HepG2 (cell line): ENCODE data around the gene NRL. TPM values are rescaled to one million over a fixed set of nuclear protein-coding genes. Genes with fewer than 3 reads are reported as not detected.

Source experiments
- GLMP ChIP-seq: sonication (generic); formaldehyde crosslinking; IDR thresholded peaks from 2 replicates; pipeline ENCODE4 v1.9.0; 2021; ENCODE audit warnings: missing genetic modification reagents, mild to moderate bottlenecking, borderline replicate concordance
- GMEB2 ChIP-seq: IDR thresholded peaks from 2 replicates; pipeline ENCODE4 v1.6.1; 2016; ENCODE audit warnings: missing biosample characterization, missing genetic modification reagents, low read depth
- GPBP1L1 ChIP-seq: sonication (generic); formaldehyde crosslinking; IDR thresholded peaks from 2 replicates; pipeline ENCODE4 v1.5.0; 2020; ENCODE audit warnings: mild to moderate bottlenecking, missing genetic modification reagents
- JUNB ChIP-seq: sonication (generic); formaldehyde crosslinking; IDR thresholded peaks from 2 replicates; pipeline ENCODE4 v1.8.0; 2022; ENCODE audit warnings: missing genetic modification reagents, mild to moderate bottlenecking, borderline replicate concordance
- MLXIP ChIP-seq: sonication (generic); formaldehyde crosslinking; IDR thresholded peaks from 2 replicates; pipeline ENCODE4 v1.9.0; 2021; ENCODE audit warnings: missing genetic modification reagents, borderline replicate concordance
- MXD3 ChIP-seq: IDR thresholded peaks from 2 replicates; pipeline ENCODE4 v1.6.1; 2016; ENCODE audit warnings: mild to moderate bottlenecking, missing biosample characterization, missing genetic modification reagents
- NBN ChIP-seq: fragments of 450-650 bp; conservative IDR thresholded peaks from 2 replicates; pipeline ENCODE4 v1.6.1; 2017
- PTBP1 ChIP-seq: fragments of 200-400 bp; formaldehyde crosslinking; IDR thresholded peaks from 2 replicates; pipeline ENCODE4 v1.6.1; 2018; ENCODE audit warnings: low read length, low read depth; ENCODE audit not compliant: poor library complexity, severe bottlenecking
- SCMH1 ChIP-seq: sonication (generic); formaldehyde crosslinking; IDR thresholded peaks from 2 replicates; pipeline ENCODE4 v1.9.0; 2021; ENCODE audit warnings: missing genetic modification reagents, mild to moderate bottlenecking, borderline replicate concordance
- SRF ChIP-seq: IDR thresholded peaks from 2 replicates; pipeline ENCODE4 v1.6.1; 2011; ENCODE audit warnings: mild to moderate bottlenecking, low read depth, low read length, moderate library complexity
- THRA ChIP-seq: sonication (generic); formaldehyde crosslinking; IDR thresholded peaks from 2 replicates; pipeline ENCODE4 v1.4.0; 2020; ENCODE audit warnings: missing genetic modification reagents, borderline replicate concordance
- ZNF446 ChIP-seq: sonication (generic); formaldehyde crosslinking; IDR thresholded peaks from 2 replicates; pipeline ENCODE4 v1.5.0; 2020; ENCODE audit warnings: mild to moderate bottlenecking, missing genetic modification reagents
- ZNF562 ChIP-seq: sonication (generic); formaldehyde crosslinking; IDR thresholded peaks from 2 replicates; pipeline ENCODE4 v1.8.0; 2022; ENCODE audit warnings: missing genetic modification reagents, borderline replicate concordance
- ZNF775 ChIP-seq: sonication (generic); formaldehyde crosslinking; IDR thresholded peaks from 2 replicates; pipeline ENCODE4 v1.4.0; 2020; ENCODE audit warnings: missing genetic modification reagents, mild to moderate bottlenecking, moderate library complexity, borderline replicate concordance
- ZNF800 ChIP-seq: sonication (generic); formaldehyde crosslinking; IDR thresholded peaks from 2 replicates; pipeline ENCODE4 v1.4.0; 2020; ENCODE audit warnings: missing genetic modification reagents
- polyA plus RNA-seq, 8 experiments: library from polyadenylated mRNA; depleted of rRNA in 3 of 8; stranded (reverse) in 7 of 8; unstranded in 1 of 8; fragments of >200 nt; fragmentation: Illumina TruSeq in 4 of 8; extraction: Trizol in 4 of 8; gene quantifications; 2 replicates each; pipeline versions ENCODE4 v1.2.1 to v1.2.3, GENCODE V29; 2011 to 2016; ENCODE audit warnings: low read depth in 4 of 8, missing spikeins in 1 of 8, mixed read lengths in 1 of 8; ENCODE audit not compliant: insufficient read depth in 1 of 8
- total RNA-seq, 5 experiments: library from RNA; depleted of rRNA; stranded (reverse); fragments of >200 nt; fragmentation: Illumina TruSeq; extraction: Trizol; gene quantifications; 2 replicates each; pipeline ENCODE4 v1.2.3, GENCODE V29; 2016; ENCODE audit warnings: low read depth in 1 of 5

NRL gene
- total and polyA plus RNA-seq, 2 of the 13 experiments (the other 11 are each of a cell fraction or from before 2014, with no cell fraction given): 2.5 to 4.7 TPM

- peak; percentile 99; the same call in 1 of the 2 replicates for TF ChIP-seq MXD3
- peak; percentile 21; the same call in 1 of the 2 replicates for TF ChIP-seq GMEB2 (CRISPR knock-in tag)
- TF ChIP-seq SRF: peak; percentile 53; the same call in 1 of the 2 replicates
- no peak for TF ChIP-seq JUNB (CRISPR knock-in tag)
- no peak for TF ChIP-seq ZNF446 (CRISPR knock-in tag)
- peak; percentile 93 for TF ChIP-seq PTBP1
- no peak for TF ChIP-seq SCMH1
- TF ChIP-seq ZNF800 (CRISPR knock-in tag): peak; percentile 82; the same call in 1 of the 2 replicates
- no peak for TF ChIP-seq GPBP1L1 (CRISPR knock-in tag)
- peak; percentile 95 for TF ChIP-seq MLXIP
- TF ChIP-seq GLMP: no peak
- no peak for TF ChIP-seq ZNF775 (CRISPR knock-in tag)
- TF ChIP-seq ZNF562: no peak
- TF ChIP-seq THRA (CRISPR knock-in tag): peak; percentile 84
- TF ChIP-seq NBN: no peak
These were observed 20.6 kb downstream of the NRL start, which contains the start of gene PCK2 (continued) for GRCh38 chr14:24093901-24094840.
